Fibroblast of lung (primary cell): ENCODE results near the gene AEBP2. TPM values are rescaled to one million over a fixed set of nuclear protein-coding genes. Genes with fewer than 3 reads are reported as not detected.

ENCODE experiments used
- DNase-seq, 2 donors: peaks; one replicate each; pipeline versions ENCODE4 v3.0.0 to v3.0.0-alpha.2; 2010; ENCODE audit warnings: low read depth in 2 of 2
- H2AFZ ChIP-seq: 2 replicates; pipeline ENCODE4 v1.5.1; 2012; ENCODE audit warnings: low read length, control low read depth, inconsistent platforms
- H3K27ac ChIP-seq: 2 replicates; pipeline ENCODE4 v1.5.1; 2011; ENCODE audit warnings: low read length, control low read depth; ENCODE audit not compliant: insufficient read depth
- H3K27me3 ChIP-seq: 2 replicates; pipeline ENCODE4 v1.5.1; 2011; ENCODE audit warnings: mild to moderate bottlenecking, low read length; ENCODE audit not compliant: control insufficient read depth, insufficient read depth
- H3K36me3 ChIP-seq: 2 replicates; pipeline ENCODE4 v1.5.1; 2011; ENCODE audit warnings: low read length; ENCODE audit not compliant: control insufficient read depth, insufficient read depth
- H3K4me1 ChIP-seq: 2 replicates; pipeline ENCODE4 v1.5.1; 2011; ENCODE audit warnings: low read length; ENCODE audit not compliant: control insufficient read depth, insufficient read depth; ENCODE audit errors: extremely low read depth
- H3K4me2 ChIP-seq: 2 replicates; pipeline ENCODE4 v1.5.1; 2011; ENCODE audit warnings: low read length, control low read depth; ENCODE audit not compliant: insufficient read depth; ENCODE audit errors: extremely low read depth
- H3K4me3 ChIP-seq, 4 experiments: fragments of 200-600 bp in 1 of 4; sonication (generic) in 1 of 4; replicated peaks in 1 of 4; 2 replicates each; pipeline ENCODE4 v1.5.1; 2011 to 2016; ENCODE audit warnings: low read length in 4 of 4, low read depth in 3 of 4, mild to moderate bottlenecking in 3 of 4, control low read depth in 2 of 4, inconsistent platforms in 1 of 4, mixed read lengths in 1 of 4; ENCODE audit not compliant: insufficient read depth in 1 of 4; ENCODE audit errors: control extremely low read depth in 1 of 4
- H3K79me2 ChIP-seq: 2 replicates; pipeline ENCODE4 v1.5.1; 2012; ENCODE audit warnings: mild to moderate bottlenecking, low read length, inconsistent platforms; ENCODE audit not compliant: control insufficient read depth, insufficient read depth
- H3K9ac ChIP-seq: 2 replicates; pipeline ENCODE4 v1.5.1; 2011; ENCODE audit warnings: mild to moderate bottlenecking, low read length, control low read depth; ENCODE audit not compliant: insufficient read depth
- H3K9me3 ChIP-seq: 2 replicates; pipeline ENCODE4 v1.5.1; 2012; ENCODE audit warnings: low read depth, low read length; ENCODE audit not compliant: control insufficient read depth, insufficient read depth
- H4K20me1 ChIP-seq: 2 replicates; pipeline ENCODE4 v1.5.1; 2011; ENCODE audit warnings: low read length; ENCODE audit not compliant: control insufficient read depth, insufficient read depth; ENCODE audit errors: extremely low read depth
- CTCF ChIP-seq, 2 donors: IDR thresholded peaks in 1 of 2; conservative IDR thresholded peaks in 1 of 2; 1 replicate in 1 of 2; 2 replicates in 1 of 2; pipeline ENCODE4 v1.5.1; 2011 to 2012; ENCODE audit warnings: low read length in 2 of 2, control low read depth in 1 of 2, inconsistent platforms in 1 of 2, low read depth in 1 of 2, mild to moderate bottlenecking in 1 of 2
- EZH2 ChIP-seq: IDR thresholded peaks from 2 replicates; pipeline ENCODE4 v1.5.1; 2012; ENCODE audit warnings: low read length, control low read depth, mild to moderate bottlenecking; ENCODE audit errors: missing control alignments
- polyA plus RNA-seq, 2 donors: library from polyadenylated mRNA; depleted of rRNA in 1 of 2; stranded (reverse) in 1 of 2; unstranded in 1 of 2; fragments of >200 nt; gene quantifications; 2 replicates each; pipeline ENCODE4 v1.2.1, GENCODE V29; 2011 to 2012; ENCODE audit warnings: missing spikeins in 1 of 2
- total RNA-seq: library from RNA; depleted of rRNA; stranded (reverse); fragments of >200 nt; gene quantifications from 2 replicates; pipeline ENCODE4 v1.2.1, GENCODE V29; 2014

AEBP2 gene
- total and polyA plus RNA-seq, 2 donors (not counting 1 experiment from before 2014, with no cell fraction given): 15.6 to 23.9 TPM

DNA sequence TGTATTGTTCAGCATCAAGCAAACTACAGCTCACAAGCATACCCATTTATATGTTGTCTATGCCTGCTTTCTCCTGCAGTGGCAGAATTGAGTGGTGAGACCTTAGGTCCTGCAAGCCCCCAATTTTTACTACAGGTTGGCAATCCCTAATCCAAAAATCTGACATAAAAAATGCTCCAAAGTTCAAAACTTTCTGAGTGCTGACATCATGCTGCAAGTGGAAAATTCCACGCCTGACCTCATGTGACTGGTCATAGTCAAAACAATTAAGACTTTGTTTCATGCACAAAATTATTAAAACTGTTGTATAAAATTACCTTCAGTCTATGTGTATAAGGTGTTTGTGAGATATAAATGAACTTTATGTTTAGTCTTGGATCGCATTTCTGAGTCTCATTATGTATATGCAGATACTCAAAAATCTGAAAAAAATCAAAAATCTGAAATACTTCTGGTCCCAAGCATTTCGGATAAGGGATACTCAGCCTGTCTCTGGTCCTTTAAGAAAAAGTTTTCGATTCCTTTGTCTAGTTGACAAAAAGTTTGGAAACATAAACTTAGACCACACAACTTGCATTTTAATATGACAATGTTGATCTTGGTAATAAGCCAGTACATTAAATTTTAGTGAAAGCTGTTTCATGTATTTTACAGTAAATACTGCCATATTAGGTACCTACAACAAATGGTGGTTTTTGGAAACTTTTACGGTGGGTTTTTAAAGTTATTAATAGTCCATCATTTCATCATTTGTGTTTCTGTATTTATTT, 81.5 kb downstream of the AEBP2 start:
- Histone ChIP-seq H3K9me3 (no peaks in the 10 kb centered on the region), H3K9ac (no peak overlapping the region), H4K20me1 (no peaks in the 10 kb centered on the region), H3K79me2 (no peaks in the 10 kb centered on the region), H3K36me3 (no peaks in the 10 kb centered on the region), H3K4me3 (no peak overlapping the region), H2AFZ (no peak overlapping the region), H3K27ac (no peak overlapping the region), H3K4me1 (no peaks in the 10 kb centered on the region), H3K4me2 (no peak overlapping the region), H3K27me3 (no peaks in the 10 kb centered on the region)
- TF ChIP-seq EZH2: no peak
- no peak for TF ChIP-seq CTCF (conservative IDR thresholded peaks at IDR 0.05 in 1 of 2, IDR thresholded peaks at IDR 0.05 in 1 of 2; ENCODE audit: low read depth in 1 of 2, low read length in 2 of 2)
- DNase-seq: peak in 1 of 2 donors; percentile 36

DNA sequence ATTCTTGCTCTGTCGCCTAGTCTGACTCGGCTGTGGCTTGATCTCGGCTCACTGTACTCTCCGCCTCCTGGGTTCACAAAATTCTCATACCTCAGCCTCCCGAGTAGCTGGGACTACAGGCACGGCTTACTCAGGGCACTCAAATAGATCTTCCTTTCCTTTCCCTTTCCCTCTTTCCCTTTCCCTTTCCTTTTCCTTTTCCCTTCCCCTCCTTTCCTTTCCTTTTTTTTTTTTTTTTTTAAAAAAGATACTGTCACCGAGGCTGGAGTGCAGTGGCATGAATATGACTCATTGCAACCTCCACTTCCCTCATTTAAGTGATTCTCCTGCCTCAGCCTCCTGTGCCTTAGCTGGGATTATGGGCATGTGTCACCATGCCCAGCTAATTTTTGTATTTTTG, 86.0 kb downstream of the AEBP2 start:
- no peak for TF ChIP-seq EZH2
- no peak for TF ChIP-seq CTCF (conservative IDR thresholded peaks at IDR 0.05 in 1 of 2, IDR thresholded peaks at IDR 0.05 in 1 of 2; ENCODE audit: low read depth in 1 of 2, low read length in 2 of 2)
- H3K27me3 ChIP-seq: no peaks in the 10 kb centered on the region
- H3K4me1 ChIP-seq: peaks cover 6% of the 10 kb centered on the region
- H3K79me2 ChIP-seq: no peaks in the 10 kb centered on the region
- H3K36me3 ChIP-seq: no peaks in the 10 kb centered on the region
- DNase-seq: no peak
- H3K4me3 ChIP-seq: no peak overlapping the region
- no peak overlapping the region for H3K9ac ChIP-seq
- H3K27ac ChIP-seq: no peak overlapping the region
- H4K20me1 ChIP-seq: no peaks in the 10 kb centered on the region
- H3K4me2 ChIP-seq: no peak overlapping the region
- no peaks in the 10 kb centered on the region for H3K9me3 ChIP-seq
- no peak overlapping the region for H2AFZ ChIP-seq

DNA sequence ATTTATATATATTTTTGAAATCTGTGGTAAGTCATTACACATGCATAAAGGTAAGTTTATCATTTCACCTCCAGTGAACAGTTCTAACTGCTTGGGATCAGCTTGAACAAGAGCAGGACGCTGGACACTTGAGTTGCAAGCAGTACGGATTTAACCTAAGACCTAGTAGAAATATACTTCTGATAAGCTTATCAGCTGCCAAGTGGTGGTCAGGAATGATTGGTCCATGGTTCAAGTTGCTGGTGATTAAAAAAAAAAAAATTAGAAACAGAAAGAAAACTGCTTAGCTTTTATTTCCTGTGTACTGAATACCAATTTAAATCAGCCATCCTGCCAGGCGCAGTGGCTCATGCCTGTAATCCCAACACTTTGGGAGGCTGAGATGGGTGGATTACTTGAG, 88.6 kb downstream of the AEBP2 start:
- Histone ChIP-seq H3K9me3 (no peaks in the 10 kb centered on the region), H2AFZ (no peak overlapping the region), H3K4me3 (no peak overlapping the region), H3K9ac (no peak overlapping the region), H3K79me2 (no peaks in the 10 kb centered on the region), H4K20me1 (no peaks in the 10 kb centered on the region), H3K27me3 (no peaks in the 10 kb centered on the region), H3K36me3 (no peaks in the 10 kb centered on the region), H3K4me1 (peaks cover 6% of the 10 kb centered on the region), H3K4me2 (no peak overlapping the region), H3K27ac (no peak overlapping the region)
- no peak for DNase-seq
- TF ChIP-seq CTCF (conservative IDR thresholded peaks at IDR 0.05 in 1 of 2, IDR thresholded peaks at IDR 0.05 in 1 of 2; ENCODE audit: low read depth in 1 of 2, low read length in 2 of 2) (no peak), EZH2 (no peak)
